Mesenchymal stem cell (in vitro differentiated cells and primary cell): ENCODE results near the gene UGT2A3.

Experiments used
- DNase-seq: peaks from one replicate; pipeline ENCODE4 v3.0.0-alpha.2; 2013
- H2AFZ ChIP-seq: one replicate; pipeline ENCODE4 v1.6.1; 2013; ENCODE audit warnings: low read depth, mild to moderate bottlenecking, control low read depth, inconsistent platforms, low read length, moderate library complexity
- H2AK5ac ChIP-seq: 2 replicates; pipeline ENCODE4 v1.6.1; 2013; ENCODE audit warnings: low read length, moderate library complexity, mild to moderate bottlenecking, inconsistent platforms; ENCODE audit not compliant: severe bottlenecking
- H2BK120ac ChIP-seq: one replicate; pipeline ENCODE4 v1.6.1; 2013; ENCODE audit warnings: low read depth, mild to moderate bottlenecking, inconsistent platforms, low read length, moderate library complexity
- H2BK12ac ChIP-seq, 2 experiments: one replicate each; pipeline ENCODE4 v1.6.1; 2013; ENCODE audit warnings: inconsistent platforms in 2 of 2, low read length in 2 of 2, mild to moderate bottlenecking in 2 of 2, moderate library complexity in 2 of 2, control low read depth in 1 of 2
- H2BK15ac ChIP-seq: one replicate; pipeline ENCODE4 v1.6.1; 2013; ENCODE audit warnings: mild to moderate bottlenecking, low read depth, inconsistent platforms; ENCODE audit not compliant: poor library complexity, severe bottlenecking
- H2BK5ac ChIP-seq: 2 replicates; pipeline ENCODE4 v1.6.1; 2013; ENCODE audit warnings: low read depth, mild to moderate bottlenecking, low read length, control low read depth, inconsistent platforms; ENCODE audit not compliant: poor library complexity, severe bottlenecking
- H3K14ac ChIP-seq, 2 experiments: one replicate each; pipeline ENCODE4 v1.6.1; 2013; ENCODE audit warnings: inconsistent platforms in 2 of 2, low read length in 2 of 2, control low read depth in 1 of 2, mild to moderate bottlenecking in 1 of 2, moderate library complexity in 1 of 2
- H3K18ac ChIP-seq, 2 experiments: one replicate each; pipeline ENCODE4 v1.6.1; 2013; ENCODE audit warnings: inconsistent platforms in 2 of 2, low read length in 2 of 2, control low read depth in 1 of 2, low read depth in 1 of 2, mild to moderate bottlenecking in 1 of 2
- H3K23ac ChIP-seq, 2 experiments: one replicate each; pipeline ENCODE4 v1.6.1; 2013; ENCODE audit warnings: inconsistent platforms in 2 of 2, low read length in 2 of 2, mild to moderate bottlenecking in 2 of 2, moderate library complexity in 2 of 2, control low read depth in 1 of 2
- H3K27ac ChIP-seq: 2 replicates; pipeline ENCODE4 v1.5.1; 2013; ENCODE audit warnings: mild to moderate bottlenecking, moderate library complexity, low read length, control low read depth, inconsistent platforms; ENCODE audit not compliant: poor library complexity, severe bottlenecking
- H3K27me3 ChIP-seq, 2 experiments: 2 replicates each; pipeline versions ENCODE4 v1.6.1 to v1.7.0; 2013; ENCODE audit warnings: low read length in 2 of 2, mild to moderate bottlenecking in 2 of 2, moderate library complexity in 2 of 2, control low read depth in 1 of 2, inconsistent platforms in 1 of 2; ENCODE audit not compliant: control insufficient read depth in 1 of 2, insufficient read depth in 1 of 2
- H3K36me3 ChIP-seq, 2 experiments: 2 replicates each; pipeline versions ENCODE4 v1.6.1 to v1.7.0; 2013; ENCODE audit warnings: low read length in 2 of 2, control low read depth in 1 of 2, inconsistent platforms in 1 of 2, low read depth in 1 of 2, mild to moderate bottlenecking in 1 of 2; ENCODE audit not compliant: insufficient read depth in 2 of 2, control insufficient read depth in 1 of 2
- H3K4ac ChIP-seq, 2 experiments: one replicate each; pipeline ENCODE4 v1.6.1; 2013; ENCODE audit warnings: inconsistent platforms in 2 of 2, low read length in 2 of 2, mild to moderate bottlenecking in 2 of 2, moderate library complexity in 2 of 2, control low read depth in 1 of 2, low read depth in 1 of 2
- H3K4me1 ChIP-seq: 2 replicates; pipeline ENCODE4 v1.6.1; 2013; ENCODE audit warnings: low read depth, low read length, control low read depth; ENCODE audit not compliant: control insufficient read depth, insufficient read depth
- H3K4me2 ChIP-seq: 2 replicates; pipeline ENCODE4 v1.6.1; 2013; ENCODE audit warnings: low read length, mild to moderate bottlenecking, inconsistent platforms; ENCODE audit not compliant: poor library complexity, severe bottlenecking
- H3K4me3 ChIP-seq, 2 experiments: 2 replicates each; pipeline versions ENCODE4 v1.5.1 to v1.7.0; 2013; ENCODE audit warnings: low read length in 2 of 2, mild to moderate bottlenecking in 2 of 2, control low read depth in 1 of 2, low read depth in 1 of 2; ENCODE audit not compliant: insufficient read depth in 1 of 2
- H3K79me1 ChIP-seq: replicated peaks from 2 replicates; pipeline ENCODE4 v1.6.1; 2013; ENCODE audit warnings: mild to moderate bottlenecking, control low read depth, low read length, inconsistent platforms; ENCODE audit not compliant: poor library complexity, severe bottlenecking
- H3K9ac ChIP-seq: 2 replicates; pipeline ENCODE4 v1.7.0; 2013; ENCODE audit warnings: mild to moderate bottlenecking, low read length, moderate library complexity
- H3K9me3 ChIP-seq: 2 replicates; pipeline ENCODE4 v1.7.0; 2013; ENCODE audit warnings: mild to moderate bottlenecking, low read length; ENCODE audit not compliant: control insufficient read depth
- H4K8ac ChIP-seq: one replicate; pipeline ENCODE4 v1.6.1; 2013; ENCODE audit warnings: inconsistent platforms, mild to moderate bottlenecking, low read length, moderate library complexity
- H4K91ac ChIP-seq: one replicate; pipeline ENCODE4 v1.6.1; 2013; ENCODE audit warnings: mild to moderate bottlenecking, low read length, inconsistent platforms
- WGBS: methylation state at CpG from one replicate; pipeline ENCODE4 v1.1.7; 2013; ENCODE audit warnings: mixed read lengths; 5-methylcytosine and 5-hydroxymethylcytosine counted together

Gene UGT2A3

DNA sequence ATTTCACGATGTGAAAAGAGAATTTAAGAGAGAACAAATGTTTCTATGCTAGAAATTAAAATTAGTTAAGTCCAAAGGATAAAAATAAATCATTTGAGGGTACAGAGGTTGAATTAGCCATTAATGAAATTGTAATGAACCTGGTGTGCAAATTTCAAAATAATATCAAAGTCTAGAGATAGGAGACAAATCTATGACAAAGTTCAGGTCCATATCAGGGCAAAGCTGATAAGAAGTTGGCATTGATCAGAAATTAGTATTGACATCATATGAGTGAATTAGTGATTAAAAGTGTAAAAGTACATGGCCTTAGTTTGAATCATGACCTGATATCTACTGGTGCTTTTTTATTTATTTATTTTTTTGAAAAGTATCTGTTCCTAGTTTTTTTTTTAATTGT lies 33.8 kb upstream of the UGT2A3 start:
- H3K14ac ChIP-seq = no peak overlapping the region

DNA sequence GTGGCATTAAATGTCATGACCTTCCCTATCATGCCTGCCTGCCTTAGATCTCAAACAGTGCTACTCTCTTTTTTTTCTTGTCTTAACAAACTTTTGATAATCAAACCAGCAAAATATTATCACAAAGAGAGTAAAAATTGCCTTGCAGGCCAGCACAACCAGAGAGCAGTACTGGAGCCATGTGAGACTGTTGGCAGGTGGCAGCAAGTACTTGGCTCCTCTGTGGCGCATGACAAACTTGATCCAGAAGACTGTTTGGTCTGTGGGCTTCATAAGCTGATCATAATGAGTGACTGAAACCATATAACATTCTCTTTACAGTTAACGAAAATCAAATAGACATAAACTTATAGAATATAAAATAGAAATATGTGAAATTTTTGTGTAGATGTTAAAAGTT lies 33.3 kb upstream of the UGT2A3 start:
- no peak overlapping the region for H2BK15ac ChIP-seq
- no CpG with 5 or more reads among the region's 2 CpGs for WGBS
- no peaks in the 10 kb centered on the region for H3K9me3 ChIP-seq
- H2AFZ ChIP-seq = no peak overlapping the region
- H3K79me1 ChIP-seq = no peaks in the 10 kb centered on the region
- no peaks in the 10 kb centered on the region for H3K27me3 ChIP-seq
- H2BK12ac ChIP-seq = no peak overlapping the region
- no peak overlapping the region for H4K8ac ChIP-seq
- no peak overlapping the region for H3K18ac ChIP-seq
- H3K4me1 ChIP-seq = no peaks in the 10 kb centered on the region
- H3K4me3 ChIP-seq = no peak overlapping the region
- no peak overlapping the region for H4K91ac ChIP-seq
- H3K36me3 ChIP-seq = no peaks in the 10 kb centered on the region
- H2BK120ac ChIP-seq = no peak overlapping the region
- no peak overlapping the region for H3K4me2 ChIP-seq
- H3K27ac ChIP-seq = no peak overlapping the region
- H2BK5ac ChIP-seq = no peak overlapping the region
- DNase-seq = no peak
- no peak overlapping the region for H2AK5ac ChIP-seq
- H3K23ac ChIP-seq = no peak overlapping the region
- no peak overlapping the region for H3K4ac ChIP-seq
- no peak overlapping the region for H3K14ac ChIP-seq
- no peak overlapping the region for H3K9ac ChIP-seq

More for the DNA sequence above, 33.8 kb upstream of the UGT2A3 start:
- no peak overlapping the region for H3K9ac ChIP-seq
- H3K4me1 ChIP-seq = no peaks in the 10 kb centered on the region
- no peaks in the 10 kb centered on the region for H3K79me1 ChIP-seq
- no peak for DNase-seq
- no peak overlapping the region for H2AFZ ChIP-seq
- WGBS = 79% methylated on average over 1 of the region's 1 CpG
- no peak overlapping the region for H2BK5ac ChIP-seq
- H2BK15ac ChIP-seq = no peak overlapping the region
- no peak overlapping the region for H3K4ac ChIP-seq
- H2BK120ac ChIP-seq = no peak overlapping the region
- no peak overlapping the region for H3K4me3 ChIP-seq
- H3K9me3 ChIP-seq = no peaks in the 10 kb centered on the region
- H3K4me2 ChIP-seq = no peak overlapping the region
- no peak overlapping the region for H3K23ac ChIP-seq
- H3K18ac ChIP-seq = no peak overlapping the region
- H4K91ac ChIP-seq = no peak overlapping the region
- no peak overlapping the region for H3K27ac ChIP-seq
- no peak overlapping the region for H2AK5ac ChIP-seq
- H3K27me3 ChIP-seq = no peaks in the 10 kb centered on the region
- H2BK12ac ChIP-seq = no peak overlapping the region
- H3K36me3 ChIP-seq = no peaks in the 10 kb centered on the region
- no peak overlapping the region for H4K8ac ChIP-seq

DNA sequence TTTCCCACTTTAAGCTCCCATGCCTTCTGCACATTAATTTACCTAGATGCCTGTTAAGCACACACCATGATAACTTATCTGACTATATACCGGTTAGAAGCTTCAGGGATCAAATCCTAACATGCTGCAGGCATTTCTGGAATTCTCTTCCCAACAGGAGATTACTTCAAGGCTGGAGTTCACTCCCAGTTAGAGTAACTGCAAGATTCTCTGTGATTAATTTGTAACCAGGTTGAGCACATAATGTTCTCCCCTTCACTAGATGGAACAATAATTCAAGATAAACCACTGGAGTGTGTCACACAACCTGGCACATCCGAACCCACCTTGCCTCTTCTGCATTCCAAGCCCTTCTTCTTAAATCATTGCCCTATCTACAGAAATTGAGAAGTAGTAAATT lies 11.8 kb upstream of the UGT2A3 start:
- Histone ChIP-seq H2BK15ac (no peak overlapping the region), H2AK5ac (no peak overlapping the region), H4K91ac (no peak overlapping the region), H2AFZ (no peak overlapping the region), H2BK5ac (no peak overlapping the region), H3K14ac (no peak overlapping the region), H3K36me3 (no peaks in the 10 kb centered on the region), H3K4ac (no peak overlapping the region), H2BK120ac (no peak overlapping the region), H2BK12ac (no peak overlapping the region), H3K4me3 (no peak overlapping the region), H3K27me3 (no peaks in the 10 kb centered on the region), H3K27ac (peak overlapping the region; percentile 88), H3K9me3 (no peaks in the 10 kb centered on the region), H3K23ac (no peak overlapping the region), H3K4me2 (no peak overlapping the region), H3K79me1 (no peaks in the 10 kb centered on the region), H3K18ac (no peak overlapping the region), H3K4me1 (no peaks in the 10 kb centered on the region), H3K9ac (no peak overlapping the region), H4K8ac (no peak overlapping the region)
- DNase-seq = no peak
- whole genome bisulfite sequencing = 27% methylated on average over 1 of the region's 2 CpGs

DNA sequence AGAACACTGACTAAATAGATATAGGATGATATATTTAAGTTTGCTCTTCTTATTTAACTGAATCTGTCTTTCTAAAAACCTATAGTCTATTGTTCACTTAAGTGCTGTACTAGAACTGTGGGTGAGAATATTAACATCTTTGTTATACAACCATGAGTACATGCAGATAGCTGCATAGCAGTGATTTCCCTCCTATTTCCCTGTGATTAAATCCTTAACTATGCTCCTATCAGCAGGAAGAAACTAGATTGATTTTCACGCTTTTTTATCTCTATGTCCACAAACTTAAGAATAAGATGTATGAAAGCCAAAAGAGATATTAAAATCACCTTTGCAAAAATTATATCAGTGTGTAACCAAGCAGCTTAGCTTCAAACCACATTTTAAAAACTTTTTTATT lies 11.3 kb upstream of the UGT2A3 start:
- Histone ChIP-seq H2BK5ac (no peak overlapping the region), H3K4ac (no peak overlapping the region), H4K8ac (no peak overlapping the region), H3K4me1 (no peaks in the 10 kb centered on the region), H3K9ac (no peak overlapping the region), H2AK5ac (no peak overlapping the region), H3K27me3 (no peaks in the 10 kb centered on the region), H3K14ac (no peak overlapping the region), H3K4me2 (no peak overlapping the region), H3K18ac (no peak overlapping the region), H2BK120ac (no peak overlapping the region), H3K4me3 (no peak overlapping the region), H3K27ac (peak overlapping the region; percentile 88), H3K36me3 (no peaks in the 10 kb centered on the region), H2AFZ (no peak overlapping the region), H2BK12ac (no peak overlapping the region), H3K9me3 (no peaks in the 10 kb centered on the region), H3K79me1 (no peaks in the 10 kb centered on the region), H3K23ac (no peak overlapping the region), H2BK15ac (no peak overlapping the region), H4K91ac (no peak overlapping the region)
- DNase-seq = no peak
- no CpG with 5 or more reads among the region's 1 CpG for WGBS
